Loucy (cell line): Measurements from ENCODE around the gene KSR1.

Source experiments
- CTCF ChIP-seq: fragments of 200-600 bp; sonication (generic); conservative IDR thresholded peaks from 2 replicates; pipeline ENCODE4 v1.5.1; 2014; ENCODE audit warnings: mild to moderate bottlenecking, antibody characterized with exemption, low read length
- EZH2phosphoT487 ChIP-seq: fragments of 200-600 bp; IDR thresholded peaks from 2 replicates; pipeline ENCODE4 v1.6.1; 2018; ENCODE audit warnings: antibody characterized with exemption, mild to moderate bottlenecking, moderate library complexity, borderline replicate concordance

GRCh38 chr17:27492470-27492869 lies 36.2 kb downstream of the KSR1 start:
- no peak for TF ChIP-seq CTCF
- no peak for TF ChIP-seq EZH2phosphoT487
